GM23338 (cell line): ENCODE data around the gene NAA30.

Experiments
- CREB1 ChIP-seq: fragments of 250-450 bp; sonication (Bioruptor Pico); IDR thresholded peaks from 2 replicates; pipeline ENCODE4 v1.5.0; 2020; ENCODE audit warnings: low read depth, mild to moderate bottlenecking, moderate library complexity
- EZH2 ChIP-seq: fragments of 200-600 bp; sonication (generic); IDR thresholded peaks from one replicate; pipeline ENCODE4 v1.8.0; 2017; ENCODE audit warnings: antibody characterized with exemption, mild to moderate bottlenecking, low read depth; ENCODE audit not compliant: unreplicated experiment
- EZH2phosphoT487 ChIP-seq: fragments of 200-600 bp; sonication (generic); IDR thresholded peaks from one replicate; pipeline ENCODE4 v1.8.1; 2018; ENCODE audit warnings: antibody characterized with exemption; ENCODE audit not compliant: unreplicated experiment
- JUNB ChIP-seq: IDR thresholded peaks from one replicate; pipeline ENCODE4 v1.6.1; 2016; ENCODE audit warnings: antibody characterized with exemption; ENCODE audit not compliant: unreplicated experiment
- POLR2AphosphoS5 ChIP-seq: IDR thresholded peaks from 2 replicates; pipeline ENCODE4 v1.6.1; 2016; ENCODE audit warnings: antibody characterized with exemption, low read depth
- STAT1 ChIP-seq: IDR thresholded peaks from one replicate; pipeline ENCODE4 v1.6.1; 2016; ENCODE audit warnings: antibody characterized with exemption; ENCODE audit not compliant: unreplicated experiment
- ZNF114 ChIP-seq: fragments of 250-450 bp; sonication (Bioruptor Pico); IDR thresholded peaks from 2 replicates; pipeline ENCODE4 v1.5.0; 2020; ENCODE audit warnings: mild to moderate bottlenecking, moderate library complexity
- TF ChIP-seq, protein P1 (sequence below), 2 experiments: fragments of 200-600 bp in 1 of 2; sonication (generic) in 1 of 2; conservative IDR thresholded peaks; 2 replicates each; pipeline versions ENCODE4 v1.5.1 to v1.6.1; 2016 to 2017; ENCODE audit warnings: antibody characterized with exemption in 2 of 2, low read depth in 2 of 2, mild to moderate bottlenecking in 2 of 2, moderate library complexity in 1 of 2
- TF ChIP-seq, protein P2 (sequence below): IDR thresholded peaks from one replicate; pipeline ENCODE4 v1.6.1; 2018; ENCODE audit warnings: antibody characterized with exemption; ENCODE audit not compliant: unreplicated experiment
- TF ChIP-seq, protein P3 (sequence below): IDR thresholded peaks from 2 replicates; pipeline ENCODE4 v1.6.1; 2016; ENCODE audit warnings: antibody characterized with exemption

GRCh38 chr14:57391517-57392195, 1.3 kb downstream of the NAA30 start:
- no peak for TF ChIP-seq POLR2AphosphoS5
- TF ChIP-seq, protein P1, sequence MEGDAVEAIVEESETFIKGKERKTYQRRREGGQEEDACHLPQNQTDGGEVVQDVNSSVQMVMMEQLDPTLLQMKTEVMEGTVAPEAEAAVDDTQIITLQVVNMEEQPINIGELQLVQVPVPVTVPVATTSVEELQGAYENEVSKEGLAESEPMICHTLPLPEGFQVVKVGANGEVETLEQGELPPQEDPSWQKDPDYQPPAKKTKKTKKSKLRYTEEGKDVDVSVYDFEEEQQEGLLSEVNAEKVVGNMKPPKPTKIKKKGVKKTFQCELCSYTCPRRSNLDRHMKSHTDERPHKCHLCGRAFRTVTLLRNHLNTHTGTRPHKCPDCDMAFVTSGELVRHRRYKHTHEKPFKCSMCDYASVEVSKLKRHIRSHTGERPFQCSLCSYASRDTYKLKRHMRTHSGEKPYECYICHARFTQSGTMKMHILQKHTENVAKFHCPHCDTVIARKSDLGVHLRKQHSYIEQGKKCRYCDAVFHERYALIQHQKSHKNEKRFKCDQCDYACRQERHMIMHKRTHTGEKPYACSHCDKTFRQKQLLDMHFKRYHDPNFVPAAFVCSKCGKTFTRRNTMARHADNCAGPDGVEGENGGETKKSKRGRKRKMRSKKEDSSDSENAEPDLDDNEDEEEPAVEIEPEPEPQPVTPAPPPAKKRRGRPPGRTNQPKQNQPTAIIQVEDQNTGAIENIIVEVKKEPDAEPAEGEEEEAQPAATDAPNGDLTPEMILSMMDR (conservative IDR thresholded peaks at IDR 0.05; ENCODE audit: low read depth in 2 of 2), result no peak
- TF ChIP-seq EZH2phosphoT487, result no peak
- TF ChIP-seq EZH2, result no peak
- no peak for TF ChIP-seq CREB1 (CRISPR knock-in tag)
- no peak for TF ChIP-seq JUNB
- TF ChIP-seq, protein P2, sequence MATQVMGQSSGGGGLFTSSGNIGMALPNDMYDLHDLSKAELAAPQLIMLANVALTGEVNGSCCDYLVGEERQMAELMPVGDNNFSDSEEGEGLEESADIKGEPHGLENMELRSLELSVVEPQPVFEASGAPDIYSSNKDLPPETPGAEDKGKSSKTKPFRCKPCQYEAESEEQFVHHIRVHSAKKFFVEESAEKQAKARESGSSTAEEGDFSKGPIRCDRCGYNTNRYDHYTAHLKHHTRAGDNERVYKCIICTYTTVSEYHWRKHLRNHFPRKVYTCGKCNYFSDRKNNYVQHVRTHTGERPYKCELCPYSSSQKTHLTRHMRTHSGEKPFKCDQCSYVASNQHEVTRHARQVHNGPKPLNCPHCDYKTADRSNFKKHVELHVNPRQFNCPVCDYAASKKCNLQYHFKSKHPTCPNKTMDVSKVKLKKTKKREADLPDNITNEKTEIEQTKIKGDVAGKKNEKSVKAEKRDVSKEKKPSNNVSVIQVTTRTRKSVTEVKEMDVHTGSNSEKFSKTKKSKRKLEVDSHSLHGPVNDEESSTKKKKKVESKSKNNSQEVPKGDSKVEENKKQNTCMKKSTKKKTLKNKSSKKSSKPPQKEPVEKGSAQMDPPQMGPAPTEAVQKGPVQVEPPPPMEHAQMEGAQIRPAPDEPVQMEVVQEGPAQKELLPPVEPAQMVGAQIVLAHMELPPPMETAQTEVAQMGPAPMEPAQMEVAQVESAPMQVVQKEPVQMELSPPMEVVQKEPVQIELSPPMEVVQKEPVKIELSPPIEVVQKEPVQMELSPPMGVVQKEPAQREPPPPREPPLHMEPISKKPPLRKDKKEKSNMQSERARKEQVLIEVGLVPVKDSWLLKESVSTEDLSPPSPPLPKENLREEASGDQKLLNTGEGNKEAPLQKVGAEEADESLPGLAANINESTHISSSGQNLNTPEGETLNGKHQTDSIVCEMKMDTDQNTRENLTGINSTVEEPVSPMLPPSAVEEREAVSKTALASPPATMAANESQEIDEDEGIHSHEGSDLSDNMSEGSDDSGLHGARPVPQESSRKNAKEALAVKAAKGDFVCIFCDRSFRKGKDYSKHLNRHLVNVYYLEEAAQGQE, result no peak
- no peak for TF ChIP-seq ZNF114 (CRISPR knock-in tag)
- TF ChIP-seq, protein P3, sequence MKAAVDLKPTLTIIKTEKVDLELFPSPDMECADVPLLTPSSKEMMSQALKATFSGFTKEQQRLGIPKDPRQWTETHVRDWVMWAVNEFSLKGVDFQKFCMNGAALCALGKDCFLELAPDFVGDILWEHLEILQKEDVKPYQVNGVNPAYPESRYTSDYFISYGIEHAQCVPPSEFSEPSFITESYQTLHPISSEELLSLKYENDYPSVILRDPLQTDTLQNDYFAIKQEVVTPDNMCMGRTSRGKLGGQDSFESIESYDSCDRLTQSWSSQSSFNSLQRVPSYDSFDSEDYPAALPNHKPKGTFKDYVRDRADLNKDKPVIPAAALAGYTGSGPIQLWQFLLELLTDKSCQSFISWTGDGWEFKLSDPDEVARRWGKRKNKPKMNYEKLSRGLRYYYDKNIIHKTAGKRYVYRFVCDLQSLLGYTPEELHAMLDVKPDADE, result no peak
- TF ChIP-seq STAT1, result no peak
